Epithelial cell of prostate (primary cell): ENCODE measurements around the gene ACSS3.
A peak's percentile ranks its signal among the peaks of the same experiment; 100 is the strongest.
"Not testable (repeated sequence)": the region's sequence is repeated elsewhere in the genome, so short reads cannot be mapped to it uniquely, and the experiment has no call there.

Experiments
- DNase-seq: peaks from one replicate; pipeline ENCODE4 v3.0.0-alpha.2; 2011; ENCODE audit warnings: low read depth, low spot score
- H3K27ac ChIP-seq: fragments of 450-650 bp; 2 replicates; pipeline ENCODE4 v1.5.1; 2017; ENCODE audit warnings: mild to moderate bottlenecking

ACSS3 gene

DNA sequence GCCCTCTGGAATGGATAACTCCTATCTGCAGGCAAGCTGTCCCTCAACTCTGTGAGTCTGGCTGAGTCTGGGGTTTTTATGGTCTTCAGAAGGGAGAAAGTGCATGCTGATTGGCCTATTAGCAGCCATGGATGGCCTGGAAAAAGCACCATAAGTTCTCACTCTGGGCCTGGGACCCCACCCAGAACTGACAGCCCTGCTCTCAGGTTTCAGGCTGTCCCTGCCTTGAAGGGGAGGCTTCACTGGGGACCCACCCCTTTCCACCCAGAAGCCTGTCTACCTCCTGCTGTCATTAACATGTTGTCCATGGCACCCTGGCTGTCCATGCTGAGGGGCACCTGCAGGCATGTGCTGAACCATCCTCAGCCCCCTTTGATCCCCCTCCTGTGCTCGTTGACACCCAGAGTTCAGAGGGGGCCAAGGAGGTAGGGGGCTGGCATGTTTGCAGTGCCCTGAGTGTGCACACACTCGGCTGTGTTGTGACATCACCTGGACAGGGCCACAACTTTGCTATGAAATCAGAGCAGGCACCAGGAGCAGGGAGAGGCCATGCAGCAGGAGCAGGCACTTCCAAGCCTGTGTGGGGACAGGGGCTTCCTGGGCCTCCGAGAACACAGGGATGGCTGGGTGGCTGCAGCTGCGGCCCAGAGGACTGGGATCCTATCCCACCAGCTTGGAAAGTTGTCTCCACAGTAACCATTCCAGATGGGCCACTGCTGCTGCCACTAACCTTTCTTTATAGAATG, 84.7 kb downstream of the ACSS3 start:
- no peak for DNase-seq
- H3K27ac ChIP-seq, result no peak overlapping the region

DNA sequence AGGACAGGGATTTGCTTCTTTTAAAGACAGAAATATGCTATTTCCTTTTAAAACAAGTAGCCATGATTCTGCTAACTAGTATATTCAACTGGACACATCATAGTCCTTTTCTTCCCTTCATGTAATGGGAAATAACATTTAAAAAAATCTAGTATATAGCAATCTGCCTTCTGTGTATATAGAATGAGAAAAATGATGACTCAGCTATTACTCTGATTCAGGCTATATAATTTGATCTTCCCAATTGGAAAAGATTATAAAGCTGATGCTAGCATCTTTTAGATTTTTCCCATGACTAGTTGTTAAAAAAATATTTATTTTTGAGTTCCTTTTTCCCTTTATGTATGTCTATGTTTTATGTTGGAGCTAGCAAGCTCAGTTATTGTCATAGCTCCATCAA, 86.9 kb downstream of the ACSS3 start:
- no peak overlapping the region for H3K27ac ChIP-seq
- DNase-seq, result no peak

DNA sequence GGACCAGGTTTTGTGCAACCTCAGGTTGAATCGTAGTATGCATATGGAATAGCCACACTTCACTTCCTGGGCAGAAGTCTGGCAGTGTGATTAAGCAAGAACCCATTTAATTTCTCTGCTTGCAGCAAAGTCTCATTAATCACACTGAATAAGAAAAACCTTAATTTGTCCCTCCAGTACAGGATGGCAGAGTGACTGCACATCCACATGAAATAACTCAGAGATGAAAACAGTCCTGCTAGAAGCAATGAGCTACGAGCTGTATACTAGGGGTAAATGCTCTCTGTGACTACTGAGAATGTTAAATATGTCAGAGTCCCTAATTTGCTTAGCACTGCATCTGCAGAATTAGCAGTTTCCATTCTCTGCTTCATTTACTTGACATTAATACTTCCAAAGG, 88.9 kb downstream of the ACSS3 start:
- no peak for DNase-seq
- H3K27ac ChIP-seq, result no peak overlapping the region

DNA sequence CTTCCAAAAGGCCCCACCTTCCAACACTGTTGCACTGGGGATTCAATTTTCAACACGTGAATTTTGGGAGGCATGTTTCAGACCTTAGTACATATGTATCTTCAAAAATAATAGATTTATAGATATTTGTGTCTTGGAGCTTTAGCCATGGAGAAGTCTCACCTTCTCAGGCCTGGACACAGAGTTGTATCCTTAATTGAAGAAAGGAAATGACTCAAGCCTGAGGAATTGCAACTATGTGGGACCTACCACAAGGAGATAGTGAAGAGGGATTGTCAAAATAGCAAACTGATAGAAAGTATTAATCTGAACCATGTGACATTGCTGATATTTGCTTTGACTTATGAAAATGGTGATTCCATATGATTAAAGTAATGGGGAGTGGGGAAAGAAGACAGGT, 89.8 kb downstream of the ACSS3 start:
- H3K27ac ChIP-seq, result no peak overlapping the region
- DNase-seq, result no peak

DNA sequence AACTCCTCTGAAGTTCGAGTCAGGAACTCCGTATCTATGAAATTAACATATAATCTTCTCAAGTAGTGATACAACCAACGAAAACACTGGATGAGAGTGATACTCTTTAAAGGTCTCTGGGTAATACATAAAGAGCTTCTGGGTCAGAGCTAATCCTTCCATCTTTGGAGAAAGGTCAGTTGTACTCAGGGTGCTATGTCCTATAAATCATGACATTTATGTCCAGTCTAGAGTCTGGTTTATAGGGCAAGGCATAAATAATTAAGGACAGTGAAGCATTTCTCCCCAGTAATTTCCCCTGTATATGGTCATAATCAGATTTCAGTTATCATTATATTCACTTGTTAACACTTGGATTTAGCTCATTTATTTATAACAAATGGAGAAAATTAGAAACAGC, 90.6 kb downstream of the ACSS3 start:
- no peak for DNase-seq
- H3K27ac ChIP-seq, result no peak overlapping the region

DNA sequence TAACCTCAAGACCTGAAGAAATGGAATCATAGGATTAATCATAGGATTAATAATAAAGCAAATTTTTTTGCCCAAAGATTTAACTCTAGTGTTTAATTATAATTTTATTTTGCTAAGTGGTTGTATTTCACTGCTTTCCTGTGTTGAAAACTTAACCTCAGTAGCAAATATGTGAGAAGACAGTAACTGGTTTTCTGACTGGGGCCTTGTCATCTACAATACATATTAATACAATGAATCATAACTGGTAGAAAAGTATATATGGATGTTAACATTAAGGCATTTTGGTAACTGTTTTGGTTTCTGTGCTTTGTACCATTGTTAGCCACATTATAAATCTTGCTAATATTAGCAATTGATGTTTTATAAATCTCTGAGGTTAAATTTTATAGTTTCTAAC, 92.2 kb downstream of the ACSS3 start:
- DNase-seq, result no peak
- no peak overlapping the region for H3K27ac ChIP-seq

DNA sequence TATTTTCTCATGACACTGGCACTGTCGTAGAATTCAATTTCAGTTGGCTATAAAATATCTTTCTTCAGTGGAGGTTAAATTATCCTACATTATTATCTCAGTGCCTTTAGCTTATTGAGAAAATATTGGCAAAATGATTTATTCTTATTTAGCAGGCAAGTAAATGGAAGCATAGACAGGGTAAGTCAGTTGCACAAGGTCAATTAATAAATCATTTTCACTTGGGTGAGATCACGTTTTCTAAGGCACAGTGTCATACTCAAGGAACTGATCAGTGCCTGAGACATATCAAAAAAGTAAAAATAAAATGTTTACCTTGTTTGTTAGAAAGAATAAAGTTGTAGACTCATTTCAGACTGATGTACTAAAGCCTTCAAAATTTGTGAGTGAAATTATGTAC, 95.0 kb downstream of the ACSS3 start:
- no peak overlapping the region for H3K27ac ChIP-seq
- no peak for DNase-seq

DNA sequence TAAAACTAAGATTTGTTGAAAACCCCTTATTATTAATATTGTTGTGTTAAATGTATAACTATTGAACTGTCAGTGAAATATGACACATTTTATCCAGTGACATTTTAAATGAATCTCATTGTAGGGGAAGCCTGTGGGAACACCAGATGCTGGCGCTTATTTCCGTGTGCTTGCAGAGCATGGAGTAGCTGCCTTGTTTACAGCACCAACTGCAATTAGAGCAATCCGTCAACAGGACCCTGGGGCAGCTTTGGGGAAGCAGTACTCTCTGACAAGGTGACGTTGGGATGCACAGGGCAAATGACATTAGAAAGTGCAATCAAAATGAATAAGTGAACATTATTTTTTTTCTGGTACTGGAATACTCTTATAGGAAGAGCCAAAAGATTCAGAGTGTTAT, 96.8 kb downstream of the ACSS3 start:
- DNase-seq, result no peak
- H3K27ac ChIP-seq, result no peak overlapping the region

DNA sequence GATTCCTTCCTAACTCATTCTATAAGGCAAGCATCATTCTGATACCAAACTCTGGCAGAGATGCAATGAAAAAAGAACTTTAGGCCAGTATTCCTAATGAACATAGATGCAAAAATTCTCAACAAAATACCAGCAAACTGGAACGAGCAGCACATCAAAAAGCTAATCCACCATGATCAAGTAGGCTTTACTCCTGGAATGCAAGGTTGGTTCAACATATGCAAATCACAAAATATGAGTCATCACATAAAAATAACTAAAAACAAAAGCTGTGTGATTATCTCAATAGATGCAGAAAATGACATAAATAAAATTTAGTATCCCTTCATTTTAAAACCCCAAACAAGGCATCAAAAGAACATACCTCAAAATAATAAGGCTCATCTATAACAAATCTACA, 98.9 kb downstream of the ACSS3 start:
- no peak overlapping the region for H3K27ac ChIP-seq
- DNase-seq, result no peak

DNA sequence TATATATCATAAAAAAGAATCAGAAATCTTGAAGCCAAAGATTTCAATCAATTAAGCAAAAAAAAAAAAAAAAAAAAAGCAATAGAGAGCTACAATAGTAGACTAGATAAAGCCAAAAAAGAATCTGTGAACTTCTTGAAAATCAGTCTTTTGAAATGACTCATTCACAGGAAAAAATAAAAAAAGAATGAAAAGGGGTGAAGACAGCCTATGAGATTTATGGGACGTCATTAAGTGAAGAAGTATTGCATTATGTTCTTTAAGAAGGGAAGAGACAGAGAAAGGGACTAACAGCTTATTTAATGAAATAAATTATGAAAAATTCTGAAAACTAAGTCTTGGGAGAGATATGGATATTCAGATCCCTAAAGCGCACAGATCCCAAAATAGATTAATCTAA, 103.8 kb downstream of the ACSS3 start:
- no peak overlapping the region for H3K27ac ChIP-seq
- no peak for DNase-seq

DNA sequence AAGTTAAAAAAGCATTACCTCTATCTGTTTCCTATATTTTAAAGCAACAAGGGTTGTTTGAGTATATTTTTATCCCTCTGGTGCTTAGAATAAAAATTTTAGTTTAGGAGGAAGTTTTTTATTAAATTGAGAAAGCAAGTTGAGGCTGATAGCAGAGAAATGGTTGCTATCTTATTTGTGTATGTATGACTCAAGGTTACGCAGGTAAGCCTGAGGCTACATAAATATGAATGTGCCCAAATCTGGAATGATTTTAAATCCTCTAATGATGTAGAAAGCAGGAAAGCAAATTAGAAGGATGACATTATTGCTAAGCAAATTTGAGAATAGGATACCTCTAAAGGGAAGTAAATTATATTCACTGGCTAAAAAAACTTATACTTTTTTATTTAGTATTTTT, 109.8 kb downstream of the ACSS3 start:
- no peak overlapping the region for H3K27ac ChIP-seq
- no peak for DNase-seq

DNA sequence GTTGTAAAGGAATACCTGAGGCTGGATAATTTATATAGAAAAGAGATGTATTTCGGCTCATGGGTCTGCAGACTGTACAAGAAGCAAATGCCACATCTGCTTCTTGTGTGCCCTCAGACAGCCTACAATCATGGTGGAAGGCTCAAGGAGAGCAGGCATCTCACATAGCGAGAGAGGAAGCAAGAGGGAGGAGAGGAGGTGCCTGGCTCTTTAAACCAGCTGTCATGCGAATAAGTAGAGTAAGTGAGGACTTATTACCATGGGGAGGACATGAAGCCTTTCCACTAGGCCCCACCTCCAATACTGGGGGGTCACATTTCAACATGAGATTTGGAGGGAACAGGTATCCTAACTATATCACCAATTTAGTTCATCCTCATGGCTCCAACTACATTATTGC, 118.7 kb downstream of the ACSS3 start:
- no peak overlapping the region for H3K27ac ChIP-seq
- no peak for DNase-seq

DNA sequence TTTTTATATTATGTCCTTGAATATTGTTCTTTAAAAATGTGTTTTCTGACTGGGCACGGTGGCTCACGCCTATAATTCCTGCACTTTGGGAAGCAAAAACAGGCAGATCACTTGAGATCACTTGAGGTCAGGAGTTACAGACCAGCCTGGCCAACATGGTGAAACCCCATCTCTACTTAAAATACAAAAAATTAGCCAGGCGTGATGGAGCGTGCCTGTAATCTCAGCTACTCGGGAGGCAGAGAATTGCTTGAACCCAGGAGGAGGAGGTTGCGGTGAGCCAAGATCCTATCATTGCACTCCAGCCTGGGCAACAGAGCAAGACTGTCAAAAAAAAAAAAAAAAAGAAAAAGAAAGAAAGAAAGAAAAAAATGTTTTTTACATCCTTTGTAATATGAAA, 122.7 kb downstream of the ACSS3 start:
- H3K27ac ChIP-seq, DNase-seq: not testable (repeated sequence)

DNA sequence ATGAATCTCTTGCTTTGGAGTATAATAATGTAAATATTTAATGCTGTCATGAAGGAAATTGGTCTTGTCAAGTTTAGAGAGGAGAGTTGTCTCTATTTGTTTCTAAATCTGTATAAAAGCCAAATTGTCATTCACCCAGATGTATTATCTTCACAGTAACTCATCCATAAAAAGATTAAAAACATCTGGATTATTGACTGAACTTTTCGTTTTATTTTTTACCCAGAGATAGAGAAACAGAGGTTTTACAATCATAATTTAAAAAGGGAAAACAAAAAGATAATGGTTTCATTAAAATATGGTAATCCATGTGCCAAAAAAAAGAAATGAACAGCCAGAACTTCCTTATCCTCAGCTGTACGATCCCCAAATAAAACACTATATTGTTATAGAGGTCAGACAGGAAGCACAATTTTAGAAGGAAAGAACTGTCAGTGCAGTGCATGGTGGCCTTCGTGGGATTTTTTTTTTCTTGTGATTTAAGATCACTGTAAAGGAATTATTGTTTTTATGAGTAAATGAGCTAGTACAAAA, 125.9 kb downstream of the ACSS3 start:
- H3K27ac ChIP-seq, result no peak overlapping the region
- no peak for DNase-seq

DNA sequence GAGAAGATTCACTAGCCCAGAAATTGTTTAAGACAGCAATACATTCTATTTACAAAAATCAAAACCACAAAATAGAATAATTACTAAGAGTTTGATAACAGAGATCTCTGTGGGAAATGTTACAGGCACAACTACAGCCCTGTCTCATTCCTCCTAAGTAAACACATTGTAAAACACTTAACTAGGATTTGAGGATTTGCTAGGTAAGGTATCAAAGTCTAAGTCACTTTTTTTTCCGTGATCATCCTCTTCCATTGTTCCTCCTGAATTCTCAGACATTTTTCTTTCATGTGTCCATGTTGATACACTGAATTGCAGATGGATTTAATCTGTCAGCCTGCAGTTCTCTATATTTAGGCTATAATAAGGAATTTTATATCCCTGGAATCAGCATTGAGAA, 127.5 kb downstream of the ACSS3 start:
- H3K27ac ChIP-seq, result no peak overlapping the region
- DNase-seq, result no peak

DNA sequence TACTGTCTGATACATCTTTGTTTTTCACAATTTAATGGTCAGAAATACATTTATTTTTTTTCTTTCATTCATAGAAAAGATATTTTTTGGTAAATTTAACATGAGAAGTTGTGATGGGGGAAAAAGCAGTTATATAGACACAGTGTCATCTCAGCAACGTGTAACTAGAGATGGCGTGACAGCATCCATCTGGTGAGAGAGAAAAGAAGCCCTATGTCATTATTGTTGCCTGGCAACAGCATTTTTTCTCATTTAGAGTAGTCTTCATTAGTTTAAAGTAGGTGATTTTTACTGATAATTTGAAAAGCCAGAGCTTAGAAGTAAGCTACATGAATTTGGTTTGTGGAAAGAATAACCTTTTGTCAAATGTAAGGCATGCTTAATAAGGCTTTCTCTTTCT, 128.6 kb downstream of the ACSS3 start:
- no peak overlapping the region for H3K27ac ChIP-seq
- DNase-seq, result no peak

DNA sequence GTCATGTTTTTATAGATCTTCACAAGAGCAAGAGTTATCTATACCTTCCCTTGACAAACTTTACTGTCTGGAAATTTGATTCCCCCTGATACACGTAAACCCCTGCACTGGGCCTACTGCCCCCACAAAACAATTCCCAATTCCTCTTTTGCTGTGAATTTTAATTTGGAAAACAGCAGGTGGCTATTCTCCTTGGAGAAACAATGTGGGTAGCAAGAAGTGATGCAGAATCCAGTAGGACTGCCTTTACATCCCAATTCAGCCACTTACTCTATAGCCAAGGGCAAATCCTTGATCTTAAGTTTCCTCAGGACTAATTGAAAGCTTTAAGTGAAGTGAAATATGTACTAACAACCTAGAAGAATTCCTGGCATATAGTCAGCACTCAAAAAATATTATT, 129.3 kb downstream of the ACSS3 start:
- DNase-seq, result no peak
- no peak overlapping the region for H3K27ac ChIP-seq

DNA sequence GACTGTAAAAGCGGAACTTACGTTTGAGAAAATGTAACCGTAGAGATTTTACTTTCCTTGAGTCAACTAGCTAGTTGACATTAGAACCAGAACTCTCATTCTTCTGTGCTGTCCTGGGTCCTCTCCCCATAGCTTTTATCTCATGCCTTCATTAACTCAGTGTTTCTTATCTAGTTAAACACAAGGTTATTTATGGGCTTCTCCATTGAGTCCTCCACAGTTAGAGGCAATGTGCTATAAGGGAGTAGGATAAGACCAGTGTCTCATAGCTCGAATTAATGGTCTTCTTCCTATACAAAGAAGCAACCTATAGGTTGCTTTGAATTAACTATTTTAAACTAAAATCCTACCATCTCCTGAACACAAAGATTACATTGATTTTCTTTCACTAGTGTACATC, 129.8 kb downstream of the ACSS3 start:
- no peak for DNase-seq
- H3K27ac ChIP-seq, result no peak overlapping the region

DNA sequence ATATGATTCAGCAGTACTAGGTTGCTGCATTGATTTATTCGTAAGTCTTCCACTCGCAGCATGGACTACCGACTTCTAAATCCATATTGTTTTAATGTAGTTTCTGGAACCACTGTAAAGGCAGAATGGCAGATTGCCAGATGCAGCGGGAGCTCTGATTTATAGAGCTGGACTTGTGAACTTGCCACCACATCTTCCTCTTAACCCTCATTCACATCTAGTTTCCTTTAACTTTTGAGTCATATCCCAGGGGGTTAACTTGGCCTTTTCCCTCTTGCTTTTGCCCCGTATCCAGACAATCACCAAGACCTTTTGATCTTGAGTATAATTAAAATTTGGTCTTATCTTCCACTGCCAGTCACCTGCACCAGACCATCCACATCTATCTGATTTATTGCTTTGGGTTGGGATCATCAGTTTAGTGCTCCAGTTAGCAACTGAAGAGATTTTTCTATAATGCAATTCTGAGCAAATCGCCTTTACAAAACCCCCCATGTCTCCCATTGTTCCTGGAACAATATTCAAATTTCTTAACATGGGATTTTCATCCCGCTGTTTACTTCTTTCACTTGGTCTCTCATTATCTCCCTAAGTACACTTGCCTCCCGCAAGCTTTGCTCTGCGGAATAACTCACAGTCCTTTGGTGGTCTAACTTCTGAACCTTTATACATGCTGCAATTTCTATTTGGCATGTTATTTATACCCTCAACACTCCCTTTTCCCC, 130.5 kb downstream of the ACSS3 start:
- no peak for DNase-seq
- no peak overlapping the region for H3K27ac ChIP-seq

DNA sequence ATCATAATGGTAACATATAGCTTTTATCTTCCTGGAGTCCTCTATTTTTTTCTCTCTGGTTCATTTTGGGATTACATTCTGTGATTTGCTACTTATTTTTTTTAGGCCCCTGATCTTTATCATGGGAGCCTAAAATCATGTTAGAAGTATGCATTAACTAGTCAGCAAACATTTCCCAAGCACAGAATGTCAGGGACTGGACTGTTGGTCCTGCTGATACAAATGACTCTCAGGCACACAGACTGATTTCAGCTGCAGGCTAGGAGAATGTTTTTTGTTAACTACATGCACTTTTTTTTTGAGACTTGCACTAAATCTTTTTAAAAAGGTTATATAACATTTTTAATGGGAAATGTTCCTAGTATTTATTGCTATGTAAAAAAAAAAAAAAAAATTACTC, 131.1 kb downstream of the ACSS3 start:
- DNase-seq, result no peak
- H3K27ac ChIP-seq, result no peak overlapping the region

DNA sequence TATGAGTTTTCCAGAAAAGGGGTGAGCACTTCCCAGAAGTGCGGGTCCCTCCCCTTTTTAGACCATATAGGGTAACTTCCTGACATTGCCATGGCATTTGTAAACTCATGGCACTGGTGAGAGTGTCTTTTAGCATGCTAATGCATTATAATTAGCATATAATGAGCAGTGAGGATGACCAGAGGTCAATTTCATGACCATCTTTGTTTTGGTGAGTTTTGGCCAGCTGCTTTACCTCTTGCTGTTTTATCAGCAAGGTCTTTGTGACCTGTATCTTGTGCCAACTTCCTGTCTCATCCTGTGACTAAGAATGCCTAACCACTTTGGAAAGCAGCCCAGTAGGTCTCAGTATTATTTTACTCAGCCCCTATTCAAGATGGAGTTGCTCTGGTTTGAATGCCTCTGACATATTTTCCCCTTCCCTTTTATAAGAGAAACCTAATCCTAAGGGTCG, 131.9 kb downstream of the ACSS3 start:
- not testable (repeated sequence) for H3K27ac ChIP-seq
- DNase-seq, result peak; percentile 33

DNA sequence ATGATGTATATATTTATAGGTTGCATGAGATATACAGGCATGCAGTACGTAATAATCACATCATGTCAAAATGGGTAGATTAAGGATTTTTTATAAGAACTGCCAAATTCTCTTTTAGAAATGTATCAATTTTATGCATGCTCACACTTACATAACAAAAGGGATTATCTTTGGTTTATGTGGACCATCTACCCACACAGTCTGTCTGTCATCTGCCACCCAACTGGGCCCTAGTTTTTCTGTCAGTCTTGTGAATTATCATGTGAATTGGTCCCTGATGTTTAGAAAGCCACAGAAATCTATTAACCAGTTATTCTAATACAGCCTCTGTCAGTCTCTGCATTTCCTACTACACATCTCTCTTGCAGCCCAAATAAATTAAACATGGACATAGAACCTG, 133.4 kb downstream of the ACSS3 start:
- no peak overlapping the region for H3K27ac ChIP-seq
- no peak for DNase-seq
